PC-9 (cell line): ENCODE measurements around the gene STK39. TPM values are rescaled to one million over a fixed set of nuclear protein-coding genes. Genes with fewer than 3 reads are reported as not detected.

Experiments used
- BruUV-seq: library from RNA; stranded (reverse); fragments of 400-500 nt; replicated peaks from 2 replicates; lab custom pipeline; 2021; lab: Mats Ljungman, UMichigan
- CTCF ChIA-PET: fragments of 300-600 bp; sonication (Branson Sonifier 250); formaldehyde crosslinking; loops from one replicate; lab custom pipeline; 2022; ENCODE audit warnings: antibody characterized with exemption; lab: Charles Lee
- POLR2A ChIA-PET: fragments of 300-600 bp; sonication (Branson Sonifier 250); formaldehyde crosslinking; loops from one replicate; lab custom pipeline; 2022; ENCODE audit warnings: antibody characterized with exemption; ENCODE audit not compliant: unreplicated experiment; lab: Charles Lee
- DNase-seq, 2 experiments: peaks; one replicate each; pipeline versions ENCODE4 v3.0.0 to v3.0.0-alpha.2; 2015 to 2022; ENCODE audit warnings: mixed read lengths in 1 of 2
- H2AFZ ChIP-seq: fragments of 200-600 bp; sonication (generic); 2 replicates; pipeline ENCODE4 v1.8.1; 2017; ENCODE audit warnings: antibody characterized with exemption
- H3F3A ChIP-seq: fragments of 200-600 bp; sonication (generic); 2 replicates; pipeline ENCODE4 v1.8.1; 2017; ENCODE audit warnings: antibody characterized with exemption, mild to moderate bottlenecking, low read depth; ENCODE audit not compliant: insufficient read depth
- H3K27ac ChIP-seq: fragments of 200-600 bp; sonication (generic); 2 replicates; pipeline ENCODE4 v1.6.1; 2016; ENCODE audit warnings: mixed run types
- H3K27me3 ChIP-seq: fragments of 200-600 bp; sonication (generic); 2 replicates; pipeline ENCODE4 v1.6.1; 2016; ENCODE audit warnings: low read depth, mixed run types; ENCODE audit not compliant: insufficient read depth
- H3K36me3 ChIP-seq: fragments of 200-600 bp; sonication (generic); 2 replicates; pipeline ENCODE4 v1.6.1; 2016; ENCODE audit warnings: low read depth, mixed run types
- H3K4me1 ChIP-seq: fragments of 200-600 bp; sonication (generic); replicated peaks from 2 replicates; pipeline ENCODE4 v1.6.1; 2016; ENCODE audit warnings: mixed run types; ENCODE audit not compliant: insufficient read depth
- H3K4me2 ChIP-seq: fragments of 200-600 bp; sonication (generic); 2 replicates; pipeline ENCODE4 v1.6.1; 2017; ENCODE audit warnings: mixed run types
- H3K4me3 ChIP-seq: fragments of 200-600 bp; sonication (generic); 2 replicates; pipeline ENCODE4 v1.6.1; 2016; ENCODE audit warnings: mixed run types
- H3K79me2 ChIP-seq: fragments of 200-600 bp; sonication (generic); 2 replicates; pipeline ENCODE4 v1.6.1; 2017; ENCODE audit warnings: low read depth, mixed run types
- H3K9me2 ChIP-seq: fragments of 200-600 bp; sonication (generic); 2 replicates; pipeline ENCODE4 v1.8.1; 2017; ENCODE audit warnings: mild to moderate bottlenecking; ENCODE audit not compliant: insufficient read depth
- H3K9me3 ChIP-seq: fragments of 200-600 bp; sonication (generic); 2 replicates; pipeline ENCODE4 v1.8.1; 2016; ENCODE audit warnings: low read depth; ENCODE audit not compliant: insufficient read depth
- H4K20me1 ChIP-seq: fragments of 200-600 bp; sonication (generic); 2 replicates; pipeline ENCODE4 v1.8.1; 2017; ENCODE audit not compliant: insufficient read depth
- CTCF ChIP-seq: fragments of 200-600 bp; sonication (generic); conservative IDR thresholded peaks from 2 replicates; pipeline ENCODE4 v1.6.1; 2017; ENCODE audit warnings: mixed run types, antibody characterized with exemption, mild to moderate bottlenecking, moderate library complexity
- EZH2 ChIP-seq: fragments of 200-600 bp; sonication (generic); IDR thresholded peaks from 2 replicates; pipeline ENCODE4 v1.8.0; 2017; ENCODE audit warnings: antibody characterized with exemption, low read depth
- intact Hi-C: fragments of 100-400 bp; cut with micrococcal nuclease; formaldehyde crosslinking; loops from one replicate; pipeline ENCODE4 v1.10.0; 2022; ENCODE audit not compliant: unreplicated experiment
- total RNA-seq: library from RNA; stranded (reverse); gene quantifications from 2 replicates; pipeline ENCODE4 v1.2.3, GENCODE V29; 2021

Gene STK39
- total RNA-seq, 1 experiment from 2014 or later = 14.5 TPM

GRCh38 chr2:168188002-168188401 lies 59.4 kb downstream of the STK39 start:
- H3K79me2 ChIP-seq = peaks cover 94% of the 10 kb centered on the region
- ChIA-PET POLR2A (interaction anchor here (0.8 kb wide), 1 partner anchor 808 kb away, joined by 3 read pairs; no protein-coding TSS in a partner anchor), CTCF (no interaction called here)
- H3K27ac ChIP-seq = no peak overlapping the region; the same call in 1 of the 2 replicates
- H3K27me3 ChIP-seq = no peaks in the 10 kb centered on the region
- intact Hi-C loops = no loop called here
- TF ChIP-seq EZH2 (no peak), CTCF (no peak)
- H3K9me2 ChIP-seq = no peaks in the 10 kb centered on the region
- peaks cover 91% of the 10 kb centered on the region for H3K4me1 ChIP-seq
- no peaks in the 10 kb centered on the region for H3K9me3 ChIP-seq
- DNase-seq = no peak
- H4K20me1 ChIP-seq = no peaks in the 10 kb centered on the region
- no peak overlapping the region for H2AFZ ChIP-seq
- peaks cover 51% of the 10 kb centered on the region for H3F3A ChIP-seq
- H3K4me3 ChIP-seq = no peak overlapping the region
- no peak overlapping the region for H3K4me2 ChIP-seq
- BruUV-seq = no TSS peak
- H3K36me3 ChIP-seq = no peaks in the 10 kb centered on the region

- Histone ChIP-seq H3K27ac (peak overlapping the region; percentile 95), H3K4me1 (peaks cover 91% of the 10 kb centered on the region), H3K79me2 (peaks cover 92% of the 10 kb centered on the region), H3K9me2 (no peaks in the 10 kb centered on the region), H3F3A (peaks cover 57% of the 10 kb centered on the region), H3K4me3 (no peak overlapping the region), H3K27me3 (no peaks in the 10 kb centered on the region), H3K36me3 (no peaks in the 10 kb centered on the region), H4K20me1 (no peaks in the 10 kb centered on the region), H2AFZ (no peak overlapping the region), H3K9me3 (no peaks in the 10 kb centered on the region), H3K4me2 (peak overlapping the region; percentile 16; the same call in 1 of the 2 replicates)
- CTCF ChIA-PET = no interaction called here
- DNase-seq = no peak
- POLR2A ChIA-PET = no interaction called here
- BruUV-seq = no TSS peak
- TF ChIP-seq EZH2 = no peak
- TF ChIP-seq CTCF = no peak
- intact Hi-C loops = no loop called here
Observed at GRCh38 chr2:168186452-168186851, 60.9 kb downstream of the STK39 start.

- H3K36me3 ChIP-seq = 0 out of 2 replicates have a peak, but pooled peaks cover 4% of the 10 kb centered on the region
- intact Hi-C loops = no loop called here
- no peaks in the 10 kb centered on the region for H4K20me1 ChIP-seq
- no peaks in the 10 kb centered on the region for H3K9me2 ChIP-seq
- CTCF ChIA-PET = no interaction called here
- H3K79me2 ChIP-seq = peaks cover 92% of the 10 kb centered on the region
- POLR2A ChIA-PET = no interaction called here
- TF ChIP-seq EZH2 = no peak
- no peak for TF ChIP-seq CTCF
- no peaks in the 10 kb centered on the region for H3K27me3 ChIP-seq
- peaks cover 84% of the 10 kb centered on the region for H3K4me1 ChIP-seq
- H3K4me3 ChIP-seq = no peak overlapping the region
- no TSS peak for BruUV-seq
- H3K27ac ChIP-seq = peak overlapping the region; percentile 95
- no peak overlapping the region for H2AFZ ChIP-seq
- peak in 1 of 2 experiments; percentile 35 for DNase-seq
- peak overlapping the region; percentile 39 for H3K4me2 ChIP-seq
- H3K9me3 ChIP-seq = no peaks in the 10 kb centered on the region
- peaks cover 50% of the 10 kb centered on the region for H3F3A ChIP-seq
Observed at GRCh38 chr2:168185583-168186274, 61.7 kb downstream of the STK39 start.
